LNCaP clone FGC (cell line): ENCODE measurements around the gene SLC1A3.

ENCODE experiments used
- DNase-seq: peaks from one replicate; pipeline ENCODE4 v3.0.0-alpha.2; 2011; ENCODE audit warnings: low read depth
- H3K4me3 ChIP-seq: 2 replicates; pipeline ENCODE4 v1.5.1; 2011; ENCODE audit warnings: mild to moderate bottlenecking, low read depth, low read length, control low read depth
- CTCF ChIP-seq: IDR thresholded peaks from 2 replicates; pipeline ENCODE4 v1.5.1; 2012; ENCODE audit warnings: mild to moderate bottlenecking; ENCODE audit not compliant: control insufficient read depth, insufficient read depth; ENCODE audit errors: extremely low read depth

The SLC1A3 gene

GRCh38 chr5:36706662-36707061 is 100.3 kb downstream of the SLC1A3 start:
- no peak for TF ChIP-seq CTCF
- H3K4me3 ChIP-seq: no peak overlapping the region
- no peak for DNase-seq

DNA sequence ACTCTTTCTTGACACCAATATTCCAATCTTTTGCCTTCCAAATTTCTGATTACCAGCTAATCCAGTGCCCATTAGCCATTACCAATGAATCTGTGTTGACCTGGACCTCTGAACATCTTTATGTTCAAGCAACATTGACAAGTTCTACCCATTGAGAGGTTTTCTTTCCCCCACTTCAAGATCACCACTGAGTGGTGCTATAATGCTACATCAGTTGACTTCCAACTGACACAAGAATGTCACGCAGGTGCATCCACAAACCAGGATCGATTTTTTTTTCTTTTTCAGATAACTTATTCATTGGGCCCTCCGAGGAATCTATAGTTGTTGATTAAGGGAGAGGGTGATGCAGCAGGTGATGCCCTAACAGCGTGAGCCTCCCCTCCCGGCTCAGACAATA is 102.6 kb downstream of the SLC1A3 start:
- DNase-seq: no peak
- TF ChIP-seq CTCF: no peak
- no peak overlapping the region for H3K4me3 ChIP-seq

DNA sequence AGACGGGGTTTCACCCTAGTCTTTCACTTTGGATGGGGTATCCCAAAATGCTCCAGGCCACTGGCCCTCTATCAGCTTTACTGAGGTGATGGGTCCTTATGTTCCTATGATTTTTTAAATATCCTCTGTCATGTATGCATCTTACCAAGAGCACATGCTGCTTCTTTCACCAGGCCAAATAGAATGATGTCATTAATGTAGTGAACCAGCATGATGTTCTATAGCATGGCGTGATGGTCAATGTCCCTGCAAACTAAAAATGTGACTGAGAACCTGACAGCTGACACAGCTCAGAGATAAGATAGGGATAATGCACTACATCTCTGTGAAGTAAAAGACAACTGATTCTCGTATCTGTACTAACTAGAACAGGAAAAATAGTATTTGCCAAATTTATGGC is 103.6 kb downstream of the SLC1A3 start:
- H3K4me3 ChIP-seq: no peak overlapping the region
- DNase-seq: no peak
- no peak for TF ChIP-seq CTCF

GRCh38 chr5:36712706-36713105 is 106.3 kb downstream of the SLC1A3 start:
- H3K4me3 ChIP-seq: no peak overlapping the region
- no peak for TF ChIP-seq CTCF
- DNase-seq: no peak

DNA sequence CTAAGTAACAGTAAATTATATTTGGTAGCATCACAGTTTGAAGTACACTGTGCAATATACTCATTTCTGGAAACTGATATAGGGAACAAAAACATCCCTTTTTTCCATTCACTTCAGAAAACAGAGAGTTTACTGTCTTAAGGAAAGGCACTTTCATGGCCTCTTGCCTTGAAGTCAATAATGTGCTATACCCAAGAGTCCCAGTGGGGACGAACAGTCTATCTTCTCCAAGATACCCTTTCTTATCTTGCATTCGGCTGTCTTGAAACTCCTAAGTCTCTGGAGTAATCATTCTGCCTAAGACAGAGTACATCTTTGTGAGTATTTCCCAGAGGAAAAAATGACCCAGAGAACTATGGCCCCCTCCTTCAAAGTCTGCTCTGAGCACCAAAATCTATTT is 107.1 kb downstream of the SLC1A3 start:
- no peak overlapping the region for H3K4me3 ChIP-seq
- no peak for TF ChIP-seq CTCF
- no peak for DNase-seq

- TF ChIP-seq CTCF: no peak
- no peak overlapping the region for H3K4me3 ChIP-seq
- no peak for DNase-seq
These were observed 110.8 kb downstream of the SLC1A3 start for GRCh38 chr5:36717131-36717695.

GRCh38 chr5:36719282-36719681 is 112.9 kb downstream of the SLC1A3 start:
- TF ChIP-seq CTCF: no peak
- H3K4me3 ChIP-seq: no peak overlapping the region
- no peak for DNase-seq
